Daoy (cell line): ENCODE measurements around the gene PNMA5. TPM values are rescaled to one million over a fixed set of nuclear protein-coding genes. Genes with fewer than 3 reads are reported as not detected.

Source experiments
- DNase-seq: peaks from one replicate; pipeline ENCODE4 v3.0.0-alpha.2; 2015; ENCODE audit warnings: low read depth
- total RNA-seq: library from RNA; depleted of rRNA; stranded (reverse); fragments of >200 nt; shearing (Covaris generic); gene quantifications from 2 replicates; pipeline ENCODE4 v1.2.3, GENCODE V29; 2014; rRNA removed

The PNMA5 gene
- total RNA-seq, 1 experiment from 2014 or later, result not detected

- peak; percentile 72 for DNase-seq
Measured at GRCh38 chrX:152958524-152959465, 35.1 kb downstream of the PNMA5 start.

- no peak for DNase-seq
Measured at GRCh38 chrX:152958047-152958446, 35.9 kb downstream of the PNMA5 start.

GRCh38 chrX:152950786-152951185 is 43.1 kb downstream of the PNMA5 start:
- no peak for DNase-seq

- no peak for DNase-seq
Measured at GRCh38 chrX:152949114-152949513, 44.8 kb downstream of the PNMA5 start.

GRCh38 chrX:152946681-152947080 is 47.2 kb downstream of the PNMA5 start:
- DNase-seq, result no peak

GRCh38 chrX:152945021-152945979 is 48.6 kb downstream of the PNMA5 start:
- no peak for DNase-seq

GRCh38 chrX:152943826-152944225 is 50.1 kb downstream of the PNMA5 start:
- no peak for DNase-seq

- no peak for DNase-seq
Measured at GRCh38 chrX:152942077-152942442, 51.9 kb downstream of the PNMA5 start.

- peak; percentile 92 for DNase-seq
Measured at GRCh38 chrX:152941328-152942076, 52.4 kb downstream of the PNMA5 start.

Other genes starting within 250 kb of the PNMA5 start
- 7.7 and 14.8 TPM in 2 replicates for gene MAGEA2, start 240.3 kb downstream of the PNMA5 start, total RNA-seq
- gene CSAG3, start 234.9 kb downstream of the PNMA5 start, total RNA-seq, result 0.21 and 2.2 TPM in 2 replicates
- gene MAGEA6, start 224.4 kb downstream of the PNMA5 start, total RNA-seq, result 115 and 118 TPM in 2 replicates
- 38.2 and 45.0 TPM in 2 replicates for gene CETN2, start 163.4 kb downstream of the PNMA5 start, total RNA-seq
- 11.5 TPM in 2 replicates for gene NSDHL, start 163.1 kb downstream of the PNMA5 start, total RNA-seq
- 3.6 and 4.0 TPM in 2 replicates for gene ZNF185, start 96.0 kb downstream of the PNMA5 start, total RNA-seq
- 0.46 and 1.2 TPM in 2 replicates for gene PNMA3, start 62.4 kb upstream of the PNMA5 start, total RNA-seq
- gene PNMA6A, start 78.3 kb upstream of the PNMA5 start, total RNA-seq, result 1.6 and 3.4 TPM in 2 replicates
- 2.7 and 3.3 TPM in 2 replicates for gene MAGEA1, start 185.2 kb upstream of the PNMA5 start, total RNA-seq